ENCODE measurements around the gene DPYSL5. TPM values are rescaled to one million over a fixed set of nuclear protein-coding genes. Genes with fewer than 3 reads are reported as not detected.

The DPYSL5 gene
- total RNA-seq, 4 donors from 2014 or later = 0.40 to 2.4 TPM; not detected in 2

DNA sequence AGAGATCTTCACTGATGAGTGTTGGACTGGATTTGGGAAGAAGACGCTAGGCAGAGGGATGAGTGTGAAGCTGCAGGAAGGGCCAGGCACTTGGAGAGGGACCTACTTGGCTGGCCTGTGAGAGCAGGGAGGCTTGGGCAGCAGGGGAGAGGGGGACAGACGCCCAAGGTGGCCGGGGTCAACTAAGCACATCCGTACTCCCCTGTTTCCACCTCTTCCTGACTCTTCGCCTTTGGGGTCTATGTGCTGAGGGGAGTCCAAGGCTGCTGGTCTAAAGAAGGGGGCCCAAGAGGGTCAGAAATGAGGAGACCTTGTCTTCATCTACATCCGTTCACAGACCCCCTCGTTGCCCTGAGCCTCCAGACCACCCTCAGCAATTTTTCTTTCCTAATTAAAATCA lies 16.7 kb downstream of the DPYSL5 start:
- H3K9me3 ChIP-seq = no peaks in the 10 kb centered on the region
- H3K4me3 ChIP-seq = no peak overlapping the region
- H3K36me3 ChIP-seq = no peaks in the 10 kb centered on the region
- no peak overlapping the region for H3K27ac ChIP-seq
- peaks cover 40% of the 10 kb centered on the region for H3K27me3 ChIP-seq
- H3K4me1 ChIP-seq = no peaks in the 10 kb centered on the region
- TF ChIP-seq POLR2AphosphoS5 (IDR thresholded peaks at IDR 0.05) = no peak
- TF ChIP-seq POLR2A (IDR thresholded peaks at IDR 0.05) = no peak
- TF ChIP-seq EP300 (IDR thresholded peaks at IDR 0.05) = no peak
- TF ChIP-seq, protein P1, sequence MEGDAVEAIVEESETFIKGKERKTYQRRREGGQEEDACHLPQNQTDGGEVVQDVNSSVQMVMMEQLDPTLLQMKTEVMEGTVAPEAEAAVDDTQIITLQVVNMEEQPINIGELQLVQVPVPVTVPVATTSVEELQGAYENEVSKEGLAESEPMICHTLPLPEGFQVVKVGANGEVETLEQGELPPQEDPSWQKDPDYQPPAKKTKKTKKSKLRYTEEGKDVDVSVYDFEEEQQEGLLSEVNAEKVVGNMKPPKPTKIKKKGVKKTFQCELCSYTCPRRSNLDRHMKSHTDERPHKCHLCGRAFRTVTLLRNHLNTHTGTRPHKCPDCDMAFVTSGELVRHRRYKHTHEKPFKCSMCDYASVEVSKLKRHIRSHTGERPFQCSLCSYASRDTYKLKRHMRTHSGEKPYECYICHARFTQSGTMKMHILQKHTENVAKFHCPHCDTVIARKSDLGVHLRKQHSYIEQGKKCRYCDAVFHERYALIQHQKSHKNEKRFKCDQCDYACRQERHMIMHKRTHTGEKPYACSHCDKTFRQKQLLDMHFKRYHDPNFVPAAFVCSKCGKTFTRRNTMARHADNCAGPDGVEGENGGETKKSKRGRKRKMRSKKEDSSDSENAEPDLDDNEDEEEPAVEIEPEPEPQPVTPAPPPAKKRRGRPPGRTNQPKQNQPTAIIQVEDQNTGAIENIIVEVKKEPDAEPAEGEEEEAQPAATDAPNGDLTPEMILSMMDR (IDR thresholded peaks at IDR 0.05) = no peak
- 65 to 79% methylated on average over 4 of the region's 7 CpGs for WGBS, 2 donors (ENCODE audit: low coverage in 1 of 2)
- no peak for ATAC-seq

DNA sequence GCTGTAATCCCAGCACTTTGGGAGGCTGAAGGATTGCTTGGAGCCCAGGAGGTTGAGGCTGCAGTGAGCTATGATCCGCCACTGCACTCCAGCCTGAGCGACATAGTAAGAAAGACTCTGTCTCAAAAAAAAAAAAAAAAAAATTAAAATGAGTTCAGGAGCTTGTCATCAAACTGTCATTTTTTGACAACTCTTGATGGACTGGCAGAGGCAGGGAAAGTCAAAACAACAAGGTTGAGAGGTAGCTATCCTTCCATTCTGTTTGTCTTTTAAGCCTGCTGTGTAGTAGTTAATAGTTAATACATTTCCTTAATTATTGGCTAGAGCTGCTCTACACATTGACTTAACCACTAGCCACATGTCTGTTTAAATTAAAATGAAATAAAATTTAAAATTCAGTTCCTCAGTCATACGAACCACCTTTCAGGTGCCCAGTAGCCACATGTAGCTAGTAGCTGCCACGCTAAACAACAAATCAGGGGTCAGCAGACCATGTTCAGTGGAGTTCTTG lies 22.7 kb downstream of the DPYSL5 start:
- no peaks in the 10 kb centered on the region for H3K36me3 ChIP-seq
- H3K4me3 ChIP-seq = no peak overlapping the region
- no peak overlapping the region for H3K27ac ChIP-seq
- TF ChIP-seq POLR2AphosphoS5 (IDR thresholded peaks at IDR 0.05) (no peak), POLR2A (IDR thresholded peaks at IDR 0.05) (no peak), EP300 (IDR thresholded peaks at IDR 0.05) (no peak)
- TF ChIP-seq, protein P1 (IDR thresholded peaks at IDR 0.05) = no peak
- ATAC-seq = no peak
- H3K9me3 ChIP-seq = no peaks in the 10 kb centered on the region
- H3K27me3 ChIP-seq = peaks cover 32% of the 10 kb centered on the region
- H3K4me1 ChIP-seq = no peaks in the 10 kb centered on the region
- 93 to 100% methylated on average over 2 to 4 of the region's 4 CpGs for WGBS, 2 donors (ENCODE audit: low coverage in 1 of 2)

DNA sequence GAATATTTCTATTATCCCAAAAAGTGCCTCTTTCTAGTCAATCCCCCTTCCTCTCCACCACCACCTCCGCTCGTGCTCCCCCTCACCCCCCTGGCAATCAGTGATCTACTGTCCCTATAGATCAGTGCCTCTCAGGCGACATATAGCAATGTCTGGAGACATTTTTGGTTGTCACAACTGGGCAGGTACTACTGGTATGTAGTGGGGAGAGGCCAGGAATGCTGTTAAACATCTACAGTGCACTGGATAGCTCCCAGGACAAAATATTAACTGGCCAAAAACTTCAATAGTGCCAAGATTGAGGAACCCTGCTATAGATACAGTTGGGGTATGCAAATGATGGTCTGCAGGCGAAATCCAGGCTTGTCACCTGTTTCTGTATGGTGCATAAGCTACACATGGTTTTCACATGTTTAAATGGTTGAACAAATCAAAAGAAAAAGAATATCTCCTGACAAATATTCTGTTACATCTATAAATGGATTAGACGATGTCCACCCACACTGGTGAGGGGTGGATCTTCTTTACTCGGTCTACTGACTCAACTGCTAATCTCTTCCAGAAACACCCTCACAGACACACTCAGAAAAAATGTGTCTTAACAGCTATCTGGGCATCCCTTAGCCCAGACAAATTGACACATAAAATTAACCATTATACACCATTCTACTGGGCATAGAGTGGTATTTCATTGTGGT lies 25.5 kb downstream of the DPYSL5 start:
- H3K27ac ChIP-seq = no peak overlapping the region
- H3K36me3 ChIP-seq = no peaks in the 10 kb centered on the region
- 58 to 75% methylated on average over 3 to 6 of the region's 6 CpGs for WGBS, 2 donors (ENCODE audit: low coverage in 1 of 2)
- H3K27me3 ChIP-seq = peaks cover 36% of the 10 kb centered on the region
- no peak overlapping the region for H3K4me3 ChIP-seq
- H3K9me3 ChIP-seq = no peaks in the 10 kb centered on the region
- ATAC-seq = no peak
- H3K4me1 ChIP-seq = no peaks in the 10 kb centered on the region
- TF ChIP-seq POLR2A (IDR thresholded peaks at IDR 0.05) = no peak
- TF ChIP-seq EP300 (IDR thresholded peaks at IDR 0.05) = no peak
- TF ChIP-seq, protein P1 (IDR thresholded peaks at IDR 0.05) = no peak
- TF ChIP-seq POLR2AphosphoS5 (IDR thresholded peaks at IDR 0.05) = no peak

DNA sequence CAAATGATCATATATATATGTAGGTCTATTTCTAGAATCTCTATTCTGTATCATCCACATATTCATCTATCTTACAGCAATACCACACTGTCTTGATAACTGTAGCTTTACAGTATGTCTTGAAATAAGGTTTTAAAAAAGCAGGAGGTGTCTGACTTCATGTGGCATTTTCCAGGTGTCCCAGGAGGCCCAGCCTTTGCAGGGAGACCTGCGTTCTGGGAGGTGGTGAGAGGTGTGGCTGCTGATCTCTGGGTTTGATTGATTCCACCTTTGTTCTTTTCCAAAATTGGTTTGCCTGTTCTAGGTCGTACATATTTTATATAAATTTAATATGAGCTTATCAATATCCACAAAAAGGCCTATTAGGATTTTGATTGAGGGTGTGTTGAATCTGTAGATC lies 26.6 kb downstream of the DPYSL5 start:
- Histone ChIP-seq H3K36me3 (no peaks in the 10 kb centered on the region), H3K27me3 (peaks cover 30% of the 10 kb centered on the region), H3K4me3 (no peak overlapping the region), H3K27ac (no peak overlapping the region), H3K9me3 (no peaks in the 10 kb centered on the region), H3K4me1 (no peaks in the 10 kb centered on the region)
- no peak for ATAC-seq
- 76 to 86% methylated on average over 2 of the region's 2 CpGs for WGBS, 2 donors (ENCODE audit: low coverage in 1 of 2)
- TF ChIP-seq POLR2A (IDR thresholded peaks at IDR 0.05) (no peak), EP300 (IDR thresholded peaks at IDR 0.05) (no peak), POLR2AphosphoS5 (IDR thresholded peaks at IDR 0.05) (no peak)
- TF ChIP-seq, protein P1 (IDR thresholded peaks at IDR 0.05) = no peak

DNA sequence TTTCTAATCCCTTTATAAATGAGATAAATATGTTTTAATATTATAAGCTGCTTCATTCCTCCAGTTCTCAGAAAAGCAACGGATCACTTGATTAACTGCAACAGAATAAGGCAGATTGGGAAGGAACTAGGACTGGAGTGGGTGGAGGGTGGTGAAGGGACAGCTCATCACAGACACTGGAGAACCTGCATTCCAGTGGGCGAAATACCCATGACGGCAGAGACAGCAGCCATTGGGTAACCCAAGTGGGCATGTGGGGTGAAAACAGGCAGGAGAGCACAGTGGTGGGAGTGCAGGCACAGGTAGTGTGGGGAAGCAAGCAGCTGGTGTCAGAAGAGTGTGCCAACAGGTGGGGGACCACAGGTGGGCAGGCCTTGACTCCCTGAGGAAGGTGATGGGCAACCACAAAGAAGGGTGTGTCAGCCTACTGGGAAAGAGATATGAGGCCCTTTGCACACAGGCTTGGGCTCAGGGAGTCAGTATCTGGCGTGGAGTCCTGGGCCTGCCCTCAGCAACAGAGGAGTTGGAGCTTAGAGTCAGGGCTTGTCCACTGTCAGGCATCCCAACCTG lies 27.2 kb downstream of the DPYSL5 start:
- WGBS, 2 donors (ENCODE audit: low coverage in 1 of 2) = 75 to 84% methylated on average over 4 of the region's 4 CpGs
- no peak for ATAC-seq
- Histone ChIP-seq H3K27me3 (peaks cover 35% of the 10 kb centered on the region), H3K27ac (no peak overlapping the region), H3K4me3 (no peak overlapping the region), H3K9me3 (no peaks in the 10 kb centered on the region), H3K4me1 (no peaks in the 10 kb centered on the region), H3K36me3 (no peaks in the 10 kb centered on the region)
- TF ChIP-seq POLR2AphosphoS5 (IDR thresholded peaks at IDR 0.05) (no peak), POLR2A (IDR thresholded peaks at IDR 0.05) (no peak), EP300 (IDR thresholded peaks at IDR 0.05) (no peak)
- TF ChIP-seq, protein P1 (IDR thresholded peaks at IDR 0.05) = no peak
